A673 (cell line): ENCODE data around the gene MTHFD2L. TPM values are rescaled to one million over a fixed set of nuclear protein-coding genes. Genes with fewer than 3 reads are reported as not detected.

ENCODE experiments used
- BruUV-seq: library from RNA; stranded (reverse); fragments of 400-500 nt; replicated peaks from 2 replicates; lab custom pipeline; 2021; lab: Mats Ljungman, UMichigan
- CTCF ChIA-PET: fragments of 300-600 bp; sonication (Branson Sonifier 250); formaldehyde crosslinking; loops from one replicate; lab custom pipeline; 2022; ENCODE audit warnings: antibody characterized with exemption; lab: Charles Lee
- POLR2A ChIA-PET: fragments of 300-600 bp; sonication (Branson Sonifier 250); formaldehyde crosslinking; loops from one replicate; lab custom pipeline; 2022; ENCODE audit warnings: antibody characterized with exemption; ENCODE audit not compliant: low non-redundant PET; lab: Charles Lee
- DNase-seq: peaks from one replicate; pipeline ENCODE4 v3.0.0-alpha.2; 2015; ENCODE audit warnings: low spot score
- H3K27ac ChIP-seq: fragments of 200-600 bp; sonication (generic); 2 replicates; pipeline ENCODE4 v1.5.1; 2016; ENCODE audit warnings: mixed run types, low read depth, mild to moderate bottlenecking, mixed read lengths, antibody characterized with exemption, low read length; ENCODE audit not compliant: poor library complexity, severe bottlenecking
- H3K27me3 ChIP-seq: fragments of 200-600 bp; sonication (generic); replicated peaks from 2 replicates; pipeline ENCODE4 v1.6.1; 2017; ENCODE audit warnings: mixed run types, low read depth, mild to moderate bottlenecking, mixed read lengths, antibody characterized with exemption, low read length; ENCODE audit not compliant: insufficient read depth, poor library complexity
- H3K36me3 ChIP-seq: fragments of 200-600 bp; sonication (generic); 2 replicates; pipeline ENCODE4 v1.6.1; 2016; ENCODE audit warnings: mixed run types, mild to moderate bottlenecking, mixed read lengths, antibody characterized with exemption, low read length; ENCODE audit not compliant: insufficient read depth, poor library complexity, severe bottlenecking
- H3K4me1 ChIP-seq: fragments of 200-600 bp; sonication (generic); 2 replicates; pipeline ENCODE4 v1.6.1; 2017; ENCODE audit warnings: mixed run types, mild to moderate bottlenecking, mixed read lengths, antibody characterized with exemption, low read length; ENCODE audit not compliant: insufficient read depth, poor library complexity, severe bottlenecking
- H3K4me3 ChIP-seq: fragments of 200-600 bp; sonication (generic); 2 replicates; pipeline ENCODE4 v1.5.1; 2016; ENCODE audit warnings: low read depth, mixed run types, mild to moderate bottlenecking, mixed read lengths, low read length; ENCODE audit not compliant: poor library complexity, severe bottlenecking
- H3K9me3 ChIP-seq: fragments of 200-600 bp; sonication (generic); 2 replicates; pipeline ENCODE4 v1.6.1; 2016; ENCODE audit warnings: mixed run types, low read depth, mild to moderate bottlenecking, mixed read lengths, antibody characterized with exemption, low read length; ENCODE audit not compliant: poor library complexity, severe bottlenecking
- CTCF ChIP-seq: fragments of 300-800, 200-600 bp; sonication (generic); conservative IDR thresholded peaks from 2 replicates; pipeline ENCODE4 v1.5.1; 2017; ENCODE audit warnings: low read depth, mild to moderate bottlenecking, antibody characterized with exemption, low read length, moderate library complexity, mixed read lengths
- EZH2 ChIP-seq: fragments of 200-600 bp; sonication (generic); IDR thresholded peaks from 2 replicates; pipeline ENCODE4 v1.6.1; 2017; ENCODE audit warnings: borderline replicate concordance, low read depth, mild to moderate bottlenecking, mixed read lengths, antibody characterized with exemption, low read length; ENCODE audit not compliant: poor library complexity, severe bottlenecking
- intact Hi-C: fragments of 100-400 bp; cut with micrococcal nuclease; formaldehyde crosslinking; loops from one replicate; pipeline ENCODE4 v1.10.0; 2022; ENCODE audit not compliant: unreplicated experiment
- total RNA-seq: library from RNA; stranded (reverse); gene quantifications from 2 replicates; pipeline ENCODE4 v1.2.3, GENCODE V29; 2021

MTHFD2L gene
- total RNA-seq, 1 experiment from 2014 or later: 11.4 TPM

- Histone ChIP-seq H3K36me3 (no peaks in the 10 kb centered on the region), H3K9me3 (no peaks in the 10 kb centered on the region), H3K4me3 (no peak overlapping the region), H3K4me1 (no peaks in the 10 kb centered on the region), H3K27me3 (no peaks in the 10 kb centered on the region), H3K27ac (no peak overlapping the region)
- TF ChIP-seq EZH2 (no peak), CTCF (no peak)
- BruUV-seq: no TSS peak
- intact Hi-C loops: no loop called here
- POLR2A ChIA-PET: no interaction called here
- DNase-seq: no peak
- CTCF ChIA-PET: no interaction called here
Observed at GRCh38 chr4:74121643-74122579, 36.0 kb upstream of the MTHFD2L start.

- TF ChIP-seq EZH2 (no peak), CTCF (no peak)
- ChIA-PET CTCF (no interaction called here), POLR2A (no interaction called here)
- intact Hi-C loops: no loop called here
- DNase-seq: peak; percentile 73
- Histone ChIP-seq H3K36me3 (no peaks in the 10 kb centered on the region), H3K9me3 (no peaks in the 10 kb centered on the region), H3K4me1 (no peaks in the 10 kb centered on the region), H3K27ac (no peak overlapping the region), H3K4me3 (no peak overlapping the region), H3K27me3 (no peaks in the 10 kb centered on the region)
- no TSS peak for BruUV-seq
Observed at GRCh38 chr4:74123065-74123728, 34.7 kb upstream of the MTHFD2L start.

- Histone ChIP-seq H3K9me3 (no peaks in the 10 kb centered on the region), H3K4me1 (no peaks in the 10 kb centered on the region), H3K4me3 (no peak overlapping the region), H3K27ac (no peak overlapping the region), H3K36me3 (no peaks in the 10 kb centered on the region), H3K27me3 (no peaks in the 10 kb centered on the region)
- intact Hi-C loops: no loop called here
- no peak for DNase-seq
- CTCF ChIA-PET: no interaction called here
- no peak for TF ChIP-seq EZH2
- TF ChIP-seq CTCF: no peak
- no TSS peak for BruUV-seq
- POLR2A ChIA-PET: no interaction called here
Observed at GRCh38 chr4:74125029-74125428, 32.9 kb upstream of the MTHFD2L start.
